Osteoblast (primary cell): ENCODE data around the gene ASGR2. TPM values are rescaled to one million over a fixed set of nuclear protein-coding genes. Genes with fewer than 3 reads are reported as not detected.

Experiments used
- DNase-seq: peaks from one replicate; pipeline ENCODE4 v3.0.0; 2011; ENCODE audit warnings: low spot score, mixed read lengths; ENCODE audit not compliant: insufficient read length; ENCODE audit errors: missing footprints
- H2AFZ ChIP-seq: 2 replicates; pipeline ENCODE4 v1.6.0; 2011; ENCODE audit warnings: mild to moderate bottlenecking, low read length
- H3K27ac ChIP-seq: 2 replicates; pipeline ENCODE4 v1.5.1; 2011; ENCODE audit warnings: mild to moderate bottlenecking, low read depth, low read length, moderate library complexity
- H3K27me3 ChIP-seq: 2 replicates; pipeline ENCODE4 v1.6.0; 2012; ENCODE audit warnings: mild to moderate bottlenecking, control low read depth, inconsistent platforms, low read length, moderate library complexity; ENCODE audit not compliant: insufficient read depth
- H3K36me3 ChIP-seq: 2 replicates; pipeline ENCODE4 v1.5.1; 2011; ENCODE audit warnings: mild to moderate bottlenecking, low read length, control low read depth, moderate library complexity; ENCODE audit not compliant: insufficient read depth
- H3K4me1 ChIP-seq: 2 replicates; pipeline ENCODE4 v1.5.1; 2011; ENCODE audit warnings: mild to moderate bottlenecking, low read length, control low read depth, moderate library complexity; ENCODE audit not compliant: insufficient read depth
- H3K4me2 ChIP-seq: 2 replicates; pipeline ENCODE4 v1.6.0; 2011; ENCODE audit warnings: mild to moderate bottlenecking, low read length; ENCODE audit not compliant: insufficient read depth
- H3K4me3 ChIP-seq: fragments of 200-600 bp; sonication (generic); 3 replicates; pipeline ENCODE4 v1.5.1; 2012; ENCODE audit warnings: mild to moderate bottlenecking, low read length, inconsistent platforms; ENCODE audit not compliant: insufficient read depth
- H3K79me2 ChIP-seq: 2 replicates; pipeline ENCODE4 v1.6.0; 2012; ENCODE audit warnings: mild to moderate bottlenecking, low read length, control low read depth, inconsistent platforms; ENCODE audit not compliant: insufficient read depth
- H3K9me3 ChIP-seq: 2 replicates; pipeline ENCODE4 v1.5.1; 2011; ENCODE audit warnings: low read depth, low read length, control low read depth
- H4K20me1 ChIP-seq: 2 replicates; pipeline ENCODE4 v1.6.0; 2012; ENCODE audit warnings: mild to moderate bottlenecking, low read length, control low read depth; ENCODE audit not compliant: insufficient read depth
- CTCF ChIP-seq: IDR thresholded peaks from 2 replicates; pipeline ENCODE4 v1.5.1; 2011; ENCODE audit warnings: mild to moderate bottlenecking, low read depth, low read length, moderate library complexity; ENCODE audit errors: extremely low read depth
- total RNA-seq: library from RNA; depleted of rRNA; stranded (reverse); fragments of >200 nt; gene quantifications from 2 replicates; pipeline ENCODE4 v1.2.3, GENCODE V29; 2012

The ASGR2 gene
- total RNA-seq, 1 donor = under 0.01 TPM

DNA sequence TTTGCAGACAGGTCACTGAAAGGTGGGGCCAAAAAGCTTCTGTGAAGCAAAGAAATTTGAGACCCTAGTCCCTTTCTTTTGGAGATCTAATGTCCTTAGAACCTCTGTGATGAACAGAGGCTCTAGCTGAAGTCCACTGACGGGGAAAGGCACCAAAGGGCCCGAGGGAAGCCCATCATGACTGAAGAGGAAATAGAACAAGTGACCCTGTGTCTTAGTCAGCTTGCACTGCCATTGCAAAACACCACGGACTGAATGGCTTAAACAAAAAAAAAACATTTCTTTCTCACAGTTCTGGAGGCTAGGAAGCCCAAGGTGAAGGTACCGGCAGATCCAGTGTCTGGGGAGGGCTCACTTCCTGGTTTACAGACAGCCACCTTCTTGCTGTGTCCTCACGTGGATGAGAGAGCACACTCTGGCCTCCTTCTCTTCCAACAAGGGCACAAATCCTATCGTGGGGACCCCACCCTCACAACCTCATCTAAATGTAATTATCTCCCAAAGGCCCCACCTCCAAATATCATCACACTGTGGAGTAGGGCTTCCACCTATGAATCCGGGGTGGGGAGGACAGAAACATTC, 24.3 kb upstream of the ASGR2 start:
- H2AFZ ChIP-seq = no peak overlapping the region
- H3K4me1 ChIP-seq = no peaks in the 10 kb centered on the region

GRCh38 chr17:7137171-7137943, 22.7 kb upstream of the ASGR2 start:
- H3K9me3 ChIP-seq = no peaks in the 10 kb centered on the region
- H3K36me3 ChIP-seq = no peaks in the 10 kb centered on the region
- peak; percentile 32 for DNase-seq
- H3K27me3 ChIP-seq = peaks cover 35% of the 10 kb centered on the region
- no peaks in the 10 kb centered on the region for H3K4me1 ChIP-seq
- H4K20me1 ChIP-seq = no peaks in the 10 kb centered on the region
- TF ChIP-seq CTCF = no peak
- H3K27ac ChIP-seq = no peak overlapping the region
- no peak overlapping the region for H2AFZ ChIP-seq
- H3K4me3 ChIP-seq = no peak overlapping the region
- no peak overlapping the region for H3K4me2 ChIP-seq
- H3K79me2 ChIP-seq = no peaks in the 10 kb centered on the region

More for the DNA sequence above, 24.3 kb upstream of the ASGR2 start:
- Histone ChIP-seq H3K9me3 (no peaks in the 10 kb centered on the region), H3K36me3 (no peaks in the 10 kb centered on the region), H4K20me1 (no peaks in the 10 kb centered on the region), H3K4me3 (no peak overlapping the region), H3K27ac (no peak overlapping the region), H3K27me3 (peaks cover 31% of the 10 kb centered on the region), H3K4me2 (no peak overlapping the region), H3K79me2 (no peaks in the 10 kb centered on the region)
- no peak for TF ChIP-seq CTCF
- peak; percentile 39 for DNase-seq

- H3K4me3 ChIP-seq = no peak overlapping the region
Observed at GRCh38 chr17:7136266-7136877, 21.8 kb upstream of the ASGR2 start.

More at GRCh38 chr17:7136266-7136877, 21.8 kb upstream of the ASGR2 start:
- Histone ChIP-seq H3K27ac (no peak overlapping the region), H3K4me2 (peak overlapping the region; percentile 44), H3K79me2 (no peaks in the 10 kb centered on the region), H3K36me3 (no peaks in the 10 kb centered on the region), H3K4me1 (no peaks in the 10 kb centered on the region), H4K20me1 (no peaks in the 10 kb centered on the region), H2AFZ (no peak overlapping the region), H3K9me3 (no peaks in the 10 kb centered on the region), H3K27me3 (peaks cover 30% of the 10 kb centered on the region)
- peak; percentile 92 for DNase-seq
- peak; percentile 97 for TF ChIP-seq CTCF
